Activated CD8-positive, alpha-beta T cell treated with anti-CD3 and anti-CD28 coated beads for 36 hours (primary cell): ENCODE results near the gene WBP11. TPM values are rescaled to one million over a fixed set of nuclear protein-coding genes. Genes with fewer than 3 reads are reported as not detected.

Experiments used
- ATAC-seq: fragments of 200-7000 bp; cut with Tn5 transposase; one replicate; pipeline ENCODE4 v1.10.0; 2021; ENCODE audit warnings: mild to moderate bottlenecking, moderate library complexity
- CTCF ChIA-PET: fragments of 350-600 bp; sonication (Branson Sonifier 250); formaldehyde crosslinking; loops from one replicate; lab custom pipeline; 2021; ENCODE audit warnings: antibody characterized with exemption; lab: Charles Lee
- POLR2A ChIA-PET: fragments of 350-600 bp; sonication (Branson Sonifier 250); formaldehyde crosslinking; loops from one replicate; lab custom pipeline; 2021; ENCODE audit warnings: antibody characterized with exemption; lab: Charles Lee
- DNase-seq: peaks from one replicate; pipeline ENCODE4 v3.0.0-alpha.2; 2020
- H3K27ac Mint-ChIP-seq: one replicate; pipeline ENCODE4 v1.8.0; 2021; ENCODE audit warnings: mild to moderate bottlenecking, mixed read lengths
- H3K27me3 Mint-ChIP-seq: one replicate; pipeline ENCODE4 v1.8.0; 2021; ENCODE audit warnings: mixed read lengths
- H3K36me3 Mint-ChIP-seq: one replicate; pipeline ENCODE4 v1.8.0; 2021; ENCODE audit warnings: low read depth, mixed read lengths
- H3K4me1 Mint-ChIP-seq: one replicate; pipeline ENCODE4 v1.8.0; 2021; ENCODE audit warnings: low read depth, mixed read lengths
- H3K4me3 Mint-ChIP-seq: one replicate; pipeline ENCODE4 v1.8.0; 2021; ENCODE audit warnings: mild to moderate bottlenecking, moderate library complexity, mixed read lengths
- H3K9me3 Mint-ChIP-seq: one replicate; pipeline ENCODE4 v1.8.0; 2021; ENCODE audit warnings: mixed read lengths
- intact Hi-C: fragments of 100-400 bp; cut with micrococcal nuclease; formaldehyde crosslinking; loops from one replicate; pipeline ENCODE4 v1.10.0; 2022
- total RNA-seq, 2 experiments: library from RNA; stranded (reverse); gene quantifications; one replicate each; pipeline ENCODE4 v1.2.3, GENCODE V29; 2021
- TF ChIP-seq, protein P1 (sequence below): fragments of 200-600 bp; IDR thresholded peaks from one replicate; pipeline ENCODE4 v1.8.0; 2022; ENCODE audit warnings: antibody characterized with exemption, mild to moderate bottlenecking

WBP11 gene
- total RNA-seq, 2 experiments from 2014 or later = 123 to 130 TPM

DNA sequence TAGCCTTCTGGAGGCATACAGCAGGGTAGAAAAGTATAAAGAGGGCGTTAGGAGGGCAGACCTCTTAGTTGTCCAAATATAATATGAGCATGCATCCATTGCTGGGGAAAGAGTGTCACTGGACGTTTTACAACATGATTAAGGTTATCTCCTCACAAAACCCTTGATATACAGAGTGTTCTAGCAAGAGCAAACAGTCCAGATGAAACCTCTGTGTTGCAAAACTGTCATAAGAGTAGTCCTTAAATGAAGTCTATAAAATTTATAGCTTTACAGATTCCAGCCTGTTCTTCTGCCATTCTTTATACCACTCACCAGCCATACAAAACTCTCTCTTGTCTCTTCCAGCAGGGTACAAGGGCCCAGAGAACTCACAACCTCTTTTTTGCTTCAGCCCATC, 21.7 kb downstream of the WBP11 start:
- H3K27me3 Mint-ChIP-seq = no peaks in the 10 kb centered on the region
- H3K36me3 Mint-ChIP-seq = peaks cover 15% of the 10 kb centered on the region
- H3K4me3 Mint-ChIP-seq = no peak overlapping the region
- no peak for DNase-seq
- POLR2A ChIA-PET = interaction anchor here (0.7 to 2.7 kb wide), 4 partner anchors 12 to 58 kb away, joined by 3 to 13 read pairs (median 4); partner anchors contain the start of genes C12orf60 and WBP11
- no peaks in the 10 kb centered on the region for H3K9me3 Mint-ChIP-seq
- no peak for ATAC-seq
- peaks cover 14% of the 10 kb centered on the region for H3K4me1 Mint-ChIP-seq
- no peak overlapping the region for H3K27ac Mint-ChIP-seq
- CTCF ChIA-PET = interaction anchor here (0.7 to 4.1 kb wide), 6 partner anchors 8 to 32 kb away, joined by 3 to 12 read pairs (median 4); partner anchors contain the start of genes C12orf60 and WBP11
- TF ChIP-seq, protein P1, sequence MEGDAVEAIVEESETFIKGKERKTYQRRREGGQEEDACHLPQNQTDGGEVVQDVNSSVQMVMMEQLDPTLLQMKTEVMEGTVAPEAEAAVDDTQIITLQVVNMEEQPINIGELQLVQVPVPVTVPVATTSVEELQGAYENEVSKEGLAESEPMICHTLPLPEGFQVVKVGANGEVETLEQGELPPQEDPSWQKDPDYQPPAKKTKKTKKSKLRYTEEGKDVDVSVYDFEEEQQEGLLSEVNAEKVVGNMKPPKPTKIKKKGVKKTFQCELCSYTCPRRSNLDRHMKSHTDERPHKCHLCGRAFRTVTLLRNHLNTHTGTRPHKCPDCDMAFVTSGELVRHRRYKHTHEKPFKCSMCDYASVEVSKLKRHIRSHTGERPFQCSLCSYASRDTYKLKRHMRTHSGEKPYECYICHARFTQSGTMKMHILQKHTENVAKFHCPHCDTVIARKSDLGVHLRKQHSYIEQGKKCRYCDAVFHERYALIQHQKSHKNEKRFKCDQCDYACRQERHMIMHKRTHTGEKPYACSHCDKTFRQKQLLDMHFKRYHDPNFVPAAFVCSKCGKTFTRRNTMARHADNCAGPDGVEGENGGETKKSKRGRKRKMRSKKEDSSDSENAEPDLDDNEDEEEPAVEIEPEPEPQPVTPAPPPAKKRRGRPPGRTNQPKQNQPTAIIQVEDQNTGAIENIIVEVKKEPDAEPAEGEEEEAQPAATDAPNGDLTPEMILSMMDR = no peak
- intact Hi-C loops = no loop called here

DNA sequence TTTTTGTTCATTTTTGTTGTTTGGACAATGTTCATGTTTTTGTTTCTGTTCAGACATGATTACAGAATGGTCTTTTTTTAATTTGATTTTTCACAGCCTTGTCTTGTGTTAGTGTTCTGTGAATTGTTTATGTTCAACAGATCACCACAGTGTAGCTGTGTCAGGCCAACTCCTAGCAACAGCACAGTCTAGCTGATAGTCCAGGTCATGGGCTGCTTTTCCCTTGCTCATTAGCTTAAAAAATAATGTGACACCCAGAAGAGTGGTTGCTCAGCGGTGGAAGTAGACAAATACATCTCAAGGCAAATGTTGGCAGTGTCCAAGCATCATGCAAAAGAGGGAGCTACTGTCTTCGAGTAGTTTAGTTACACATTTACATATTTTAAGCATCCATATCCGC, 22.4 kb downstream of the WBP11 start:
- Mint-ChIP-seq H3K4me3 (no peak overlapping the region), H3K4me1 (peaks cover 21% of the 10 kb centered on the region), H3K27me3 (no peaks in the 10 kb centered on the region), H3K36me3 (peaks cover 14% of the 10 kb centered on the region), H3K9me3 (no peaks in the 10 kb centered on the region), H3K27ac (no peak overlapping the region)
- TF ChIP-seq, protein P1 = no peak
- intact Hi-C loops = no loop called here
- CTCF ChIA-PET = interaction anchor here (1.4 to 4.1 kb wide), 2 partner anchors 19 to 26 kb away, joined by 4 to 12 read pairs; no protein-coding TSS in a partner anchor
- POLR2A ChIA-PET = interaction anchor here (1.4 to 2.7 kb wide), 2 partner anchors 11 to 22 kb away, joined by 5 to 13 read pairs; partner anchors contain the start of genes C12orf60 and WBP11
- no peak for ATAC-seq
- no peak for DNase-seq

DNA sequence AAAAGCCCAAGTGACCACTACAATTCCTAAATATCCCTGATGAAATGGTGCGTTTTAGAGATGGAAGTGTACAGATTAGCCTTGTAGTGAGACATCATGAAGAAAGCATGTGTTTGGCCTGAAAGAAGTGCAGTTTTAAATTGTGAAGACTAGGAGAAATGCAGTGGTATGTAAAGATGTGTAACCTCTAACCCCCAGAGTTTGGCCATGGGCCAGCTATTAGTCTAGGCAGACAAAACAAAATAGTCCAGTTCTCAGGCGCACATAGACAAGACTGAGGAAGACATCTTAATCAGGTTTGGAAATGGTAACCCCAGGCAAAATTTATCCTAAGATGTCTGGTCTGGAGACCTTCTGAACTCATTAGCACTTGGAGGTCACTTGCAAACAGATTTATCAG, 23.4 kb downstream of the WBP11 start:
- H3K4me1 Mint-ChIP-seq = peaks cover 23% of the 10 kb centered on the region
- no peaks in the 10 kb centered on the region for H3K9me3 Mint-ChIP-seq
- no peak for DNase-seq
- no peak overlapping the region for H3K4me3 Mint-ChIP-seq
- intact Hi-C loops = no loop called here
- H3K27me3 Mint-ChIP-seq = no peaks in the 10 kb centered on the region
- no peak for ATAC-seq
- ChIA-PET CTCF (interaction anchor here (1.4 to 3.3 kb wide), 2 partner anchors 27 to 215 kb away, joined by 4 to 11 read pairs; no protein-coding TSS in a partner anchor), POLR2A (interaction anchor here (1.0 to 1.3 kb wide), 2 partner anchors 9 to 181 kb away, joined by 4 to 7 read pairs; a partner anchor contains a TSS)
- peaks cover 14% of the 10 kb centered on the region for H3K36me3 Mint-ChIP-seq
- TF ChIP-seq, protein P1 = no peak
- no peak overlapping the region for H3K27ac Mint-ChIP-seq

DNA sequence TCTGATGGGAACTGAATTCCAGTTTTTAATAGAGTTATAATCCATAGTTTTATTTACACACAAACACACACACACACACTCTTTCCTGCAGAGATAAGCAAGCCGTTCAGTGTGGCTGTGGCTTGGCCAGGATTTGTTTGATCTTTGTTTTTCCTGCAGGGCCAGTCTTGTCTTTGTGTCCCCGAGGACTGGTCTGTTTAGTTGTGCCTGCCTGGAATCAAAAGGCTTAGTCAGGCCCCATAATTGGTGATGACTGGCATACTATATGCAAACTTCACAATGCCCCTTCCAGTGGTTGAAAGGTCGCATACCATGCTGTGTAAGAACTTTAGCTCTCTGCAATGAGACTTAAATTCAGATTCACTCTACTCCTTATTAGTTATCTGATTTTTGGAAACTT, 26.0 kb downstream of the WBP11 start:
- CTCF ChIA-PET = interaction anchor here (0.9 to 3.3 kb wide), 5 partner anchors 15 to 218 kb away, joined by 3 to 11 read pairs (median 4); no protein-coding TSS in a partner anchor
- no peak for ATAC-seq
- intact Hi-C loops = no loop called here
- TF ChIP-seq, protein P1 = no peak
- Mint-ChIP-seq H3K9me3 (no peaks in the 10 kb centered on the region), H3K27ac (no peak overlapping the region), H3K36me3 (peaks cover 5% of the 10 kb centered on the region), H3K4me3 (no peak overlapping the region), H3K4me1 (peaks cover 28% of the 10 kb centered on the region), H3K27me3 (no peaks in the 10 kb centered on the region)
- POLR2A ChIA-PET = no interaction called here
- DNase-seq = no peak
